ENCODE results near the gene LRRC56. TPM values are rescaled to one million over a fixed set of nuclear protein-coding genes. Genes with fewer than 3 reads are reported as not detected.

Gene LRRC56
- total RNA-seq, 1 experiment from 2014 or later: 3.4 TPM

DNA sequence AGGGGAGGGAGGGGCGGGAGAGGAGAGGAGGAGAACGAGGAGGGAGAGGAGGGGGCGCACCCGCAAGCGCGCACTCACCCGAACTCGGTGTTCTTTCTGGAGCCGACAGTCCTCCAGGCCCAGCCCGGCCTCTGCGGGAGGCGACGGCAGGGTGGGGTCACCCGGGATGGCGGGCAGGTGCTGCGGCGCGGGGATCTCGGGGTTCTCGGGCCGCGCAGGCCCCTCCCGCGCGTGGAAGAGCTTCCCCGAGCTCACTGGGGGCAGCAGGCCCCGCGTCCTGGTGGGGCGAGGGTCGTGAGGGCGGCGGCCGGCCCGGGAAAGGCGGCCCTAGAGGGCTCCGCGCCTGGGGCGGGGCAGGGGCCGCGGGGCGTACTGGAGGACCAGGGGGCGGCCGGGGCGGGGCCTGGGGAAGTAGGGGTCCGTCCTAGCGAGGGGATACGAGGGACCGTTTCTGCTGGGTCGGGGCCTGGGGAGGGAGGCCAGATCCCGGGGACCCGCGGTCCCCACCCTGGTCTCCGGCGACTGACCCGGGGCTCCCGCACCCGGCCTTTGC is 18.0 kb downstream of the LRRC56 start (continued):
- TF ChIP-seq E2F5 (CRISPR knock-in tag; IDR thresholded peaks at IDR 0.05): no peak
- no peak for TF ChIP-seq ELF4 (CRISPR knock-in tag; IDR thresholded peaks at IDR 0.05; ENCODE audit: low read depth)

DNA sequence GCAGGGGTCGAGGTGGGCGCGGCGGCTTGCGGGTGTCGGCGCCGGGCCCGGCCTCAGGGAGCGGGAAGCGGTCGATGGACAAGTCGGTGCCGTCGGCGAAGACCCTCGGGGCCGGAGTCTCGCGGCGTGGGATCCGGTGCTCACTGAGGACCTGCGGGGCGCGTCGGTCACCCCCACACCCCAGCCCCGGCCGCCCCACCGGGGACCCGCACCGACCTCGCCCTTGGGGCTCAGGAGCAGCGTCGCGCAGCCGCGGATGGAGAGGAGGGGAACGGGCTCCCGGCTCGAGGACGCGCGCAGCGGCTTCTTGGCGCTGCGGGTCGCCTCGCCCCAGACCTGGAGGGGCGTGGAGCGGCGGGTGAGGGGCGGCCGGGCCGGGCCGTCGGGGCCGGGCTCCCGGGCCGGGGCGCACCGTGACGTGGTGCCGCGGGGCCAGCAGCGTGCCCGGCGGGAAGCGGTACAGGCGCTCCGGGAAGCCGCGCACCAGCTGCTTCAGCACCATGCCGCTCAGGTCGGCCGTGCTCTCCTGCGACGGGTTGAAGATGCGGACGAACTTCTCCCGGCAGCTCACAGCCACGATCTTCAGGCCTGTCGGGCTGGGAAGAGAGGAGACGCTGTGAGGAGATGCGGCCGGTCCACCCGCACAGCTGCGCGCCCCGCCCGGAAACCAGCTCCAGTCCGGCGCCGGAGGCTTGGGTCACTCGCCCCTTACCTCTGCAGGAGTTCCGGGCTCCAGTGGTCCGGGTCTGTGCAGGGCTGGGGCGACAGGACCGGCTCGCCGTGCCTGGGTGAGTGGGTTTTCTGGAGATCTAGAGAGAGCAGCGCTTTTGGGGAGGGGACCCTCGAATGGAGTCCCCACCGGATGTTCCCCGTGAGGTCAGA is 18.7 kb downstream of the LRRC56 start:
- ATAC-seq: no peak
- Mint-ChIP-seq H3K27ac (no peak overlapping the region), H3K4me3 (peak overlapping the region; percentile 73)

GRCh38 chr11:556662-557256 is 19.4 kb downstream of the LRRC56 start:
- Mint-ChIP-seq H3K4me1 (peaks cover 13% of the 10 kb centered on the region), H3K27ac (no peak overlapping the region), H3K4me3 (peak overlapping the region; percentile 73), H3K27me3 (ENCODE audit: low read depth) (peaks cover 28% of the 10 kb centered on the region), H3K36me3 (no peaks in the 10 kb centered on the region), H3K9me3 (no peaks in the 10 kb centered on the region)
- ChIA-PET CTCF (interaction anchor here (0.6 to 3.4 kb wide), 11 partner anchors 10 to 171 kb away, joined by 3 to 29 read pairs (median 3); partner anchors contain the start of gene PHRF1), POLR2A (interaction anchor here (0.6 to 1.5 kb wide), 4 partner anchors 9 to 22 kb away, joined by 3 to 4 read pairs (median 4); no protein-coding TSS in a partner anchor)
- ATAC-seq (no peak), DNase-seq (ENCODE audit: low spot score) (no peak)
- TF ChIP-seq SOX15 (CRISPR knock-in tag; IDR thresholded peaks at IDR 0.05): no peak
- 0 out of 2 replicates have a peak, but pooled peaks have one; percentile 31 for TF ChIP-seq MYBL2 (CRISPR knock-in tag; IDR thresholded peaks at IDR 0.05)

More for the DNA sequence above, 18.7 kb downstream of the LRRC56 start:
- H3K27me3 Mint-ChIP-seq (ENCODE audit: low read depth): peaks cover 28% of the 10 kb centered on the region
- ChIA-PET POLR2A (interaction anchor here (0.6 to 1.5 kb wide), 3 partner anchors 12 to 21 kb away, joined by 3 to 4 read pairs (median 4); no protein-coding TSS in a partner anchor), CTCF (interaction anchor here (0.7 to 3.4 kb wide), 14 partner anchors 10 to 274 kb away, joined by 3 to 29 read pairs (median 4); partner anchors contain the start of genes PHRF1 and SCT)
- H3K9me3 Mint-ChIP-seq: no peaks in the 10 kb centered on the region
- peaks cover 13% of the 10 kb centered on the region for H3K4me1 Mint-ChIP-seq
- TF ChIP-seq ZNF416 (CRISPR knock-in tag; IDR thresholded peaks at IDR 0.05) (0 out of 2 replicates have a peak, but pooled peaks have one; percentile 30), MXD4 (CRISPR knock-in tag; IDR thresholded peaks at IDR 0.05; ENCODE audit: borderline replicate concordance) (no peak), ZBTB21 (CRISPR knock-in tag; IDR thresholded peaks at IDR 0.05; ENCODE audit: borderline replicate concordance) (no peak), HMGXB4 (CRISPR knock-in tag; IDR thresholded peaks at IDR 0.05) (peak; percentile 28; the same call in 1 of the 2 replicates)
- H3K36me3 Mint-ChIP-seq: no peaks in the 10 kb centered on the region
- no peak for DNase-seq (ENCODE audit: low spot score)

DNA sequence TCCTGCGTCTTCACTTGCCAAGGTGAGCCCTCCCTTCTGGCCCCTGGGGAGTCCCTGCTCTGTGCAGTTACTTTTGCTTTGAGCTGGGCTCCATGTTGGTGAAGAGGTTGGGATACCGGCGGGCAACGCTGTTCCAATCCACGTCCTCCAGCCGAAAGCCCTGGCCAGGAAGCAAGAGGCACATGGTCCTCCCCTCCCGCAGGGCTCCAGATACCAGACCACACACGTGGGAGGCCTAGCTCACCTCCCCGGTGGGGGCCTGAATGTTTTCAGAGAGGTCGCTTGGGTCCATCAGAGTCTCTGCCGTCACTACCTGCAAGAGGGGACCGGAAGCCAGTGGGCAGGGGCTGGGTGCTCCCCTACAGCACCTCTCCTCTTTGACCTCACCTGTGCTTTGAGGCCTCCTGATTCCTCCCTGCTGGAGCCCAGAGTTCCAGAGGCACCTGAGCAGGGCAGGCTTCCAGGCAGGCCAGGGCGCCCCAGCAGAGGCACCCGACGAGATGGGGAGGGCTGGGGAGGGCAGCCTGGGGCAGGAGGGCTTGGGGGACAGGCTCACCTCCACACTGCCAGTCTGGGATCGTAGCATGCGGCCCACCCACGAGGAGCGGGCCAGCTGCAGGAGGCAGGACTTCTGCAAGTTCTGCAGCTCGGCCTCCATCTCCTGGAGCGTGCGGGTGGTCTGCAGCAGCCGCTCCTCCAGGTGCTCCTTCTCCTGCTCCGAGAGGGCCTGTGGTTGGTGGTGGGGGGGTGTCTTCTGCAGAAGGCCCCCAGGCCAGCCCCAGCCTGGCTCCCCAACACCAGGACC is 20.2 kb downstream of the LRRC56 start:
- H3K36me3 Mint-ChIP-seq: no peaks in the 10 kb centered on the region
- ATAC-seq (no peak), DNase-seq (ENCODE audit: low spot score) (no peak)
- H3K27ac Mint-ChIP-seq: no peak overlapping the region
- H3K4me1 Mint-ChIP-seq: peaks cover 13% of the 10 kb centered on the region
- H3K9me3 Mint-ChIP-seq: no peaks in the 10 kb centered on the region
- peaks cover 28% of the 10 kb centered on the region for H3K27me3 Mint-ChIP-seq (ENCODE audit: low read depth)
- CTCF ChIA-PET: interaction anchor here (0.6 to 2.5 kb wide), 4 partner anchors 9 to 163 kb away, joined by 3 to 16 read pairs (median 4); no protein-coding TSS in a partner anchor
- H3K4me3 Mint-ChIP-seq: peak overlapping the region; percentile 73; the same call in 1 of the 2 replicates
- POLR2A ChIA-PET: interaction anchor here (1.0 to 1.5 kb wide), 2 partner anchors 8 to 10 kb away, joined by 3 read pairs; no protein-coding TSS in a partner anchor
- TF ChIP-seq ZNF532 (CRISPR knock-in tag; IDR thresholded peaks at IDR 0.05; ENCODE audit: borderline replicate concordance) (no peak), FOXK1 (CRISPR knock-in tag; IDR thresholded peaks at IDR 0.05) (no peak), OVOL2 (CRISPR knock-in tag; IDR thresholded peaks at IDR 0.05; ENCODE audit: borderline replicate concordance) (no peak), ZNF396 (CRISPR knock-in tag; IDR thresholded peaks at IDR 0.05; ENCODE audit: borderline replicate concordance) (no peak), NR2C2 (CRISPR knock-in tag; IDR thresholded peaks at IDR 0.05) (no peak)
- TF ChIP-seq, protein P1, sequence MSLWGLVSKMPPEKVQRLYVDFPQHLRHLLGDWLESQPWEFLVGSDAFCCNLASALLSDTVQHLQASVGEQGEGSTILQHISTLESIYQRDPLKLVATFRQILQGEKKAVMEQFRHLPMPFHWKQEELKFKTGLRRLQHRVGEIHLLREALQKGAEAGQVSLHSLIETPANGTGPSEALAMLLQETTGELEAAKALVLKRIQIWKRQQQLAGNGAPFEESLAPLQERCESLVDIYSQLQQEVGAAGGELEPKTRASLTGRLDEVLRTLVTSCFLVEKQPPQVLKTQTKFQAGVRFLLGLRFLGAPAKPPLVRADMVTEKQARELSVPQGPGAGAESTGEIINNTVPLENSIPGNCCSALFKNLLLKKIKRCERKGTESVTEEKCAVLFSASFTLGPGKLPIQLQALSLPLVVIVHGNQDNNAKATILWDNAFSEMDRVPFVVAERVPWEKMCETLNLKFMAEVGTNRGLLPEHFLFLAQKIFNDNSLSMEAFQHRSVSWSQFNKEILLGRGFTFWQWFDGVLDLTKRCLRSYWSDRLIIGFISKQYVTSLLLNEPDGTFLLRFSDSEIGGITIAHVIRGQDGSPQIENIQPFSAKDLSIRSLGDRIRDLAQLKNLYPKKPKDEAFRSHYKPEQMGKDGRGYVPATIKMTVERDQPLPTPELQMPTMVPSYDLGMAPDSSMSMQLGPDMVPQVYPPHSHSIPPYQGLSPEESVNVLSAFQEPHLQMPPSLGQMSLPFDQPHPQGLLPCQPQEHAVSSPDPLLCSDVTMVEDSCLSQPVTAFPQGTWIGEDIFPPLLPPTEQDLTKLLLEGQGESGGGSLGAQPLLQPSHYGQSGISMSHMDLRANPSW (CRISPR knock-in tag; conservative IDR thresholded peaks at IDR 0.05; ENCODE audit: low read depth): no peak
